ENCODE measurements around the gene COL9A3.

Gene COL9A3

DNA sequence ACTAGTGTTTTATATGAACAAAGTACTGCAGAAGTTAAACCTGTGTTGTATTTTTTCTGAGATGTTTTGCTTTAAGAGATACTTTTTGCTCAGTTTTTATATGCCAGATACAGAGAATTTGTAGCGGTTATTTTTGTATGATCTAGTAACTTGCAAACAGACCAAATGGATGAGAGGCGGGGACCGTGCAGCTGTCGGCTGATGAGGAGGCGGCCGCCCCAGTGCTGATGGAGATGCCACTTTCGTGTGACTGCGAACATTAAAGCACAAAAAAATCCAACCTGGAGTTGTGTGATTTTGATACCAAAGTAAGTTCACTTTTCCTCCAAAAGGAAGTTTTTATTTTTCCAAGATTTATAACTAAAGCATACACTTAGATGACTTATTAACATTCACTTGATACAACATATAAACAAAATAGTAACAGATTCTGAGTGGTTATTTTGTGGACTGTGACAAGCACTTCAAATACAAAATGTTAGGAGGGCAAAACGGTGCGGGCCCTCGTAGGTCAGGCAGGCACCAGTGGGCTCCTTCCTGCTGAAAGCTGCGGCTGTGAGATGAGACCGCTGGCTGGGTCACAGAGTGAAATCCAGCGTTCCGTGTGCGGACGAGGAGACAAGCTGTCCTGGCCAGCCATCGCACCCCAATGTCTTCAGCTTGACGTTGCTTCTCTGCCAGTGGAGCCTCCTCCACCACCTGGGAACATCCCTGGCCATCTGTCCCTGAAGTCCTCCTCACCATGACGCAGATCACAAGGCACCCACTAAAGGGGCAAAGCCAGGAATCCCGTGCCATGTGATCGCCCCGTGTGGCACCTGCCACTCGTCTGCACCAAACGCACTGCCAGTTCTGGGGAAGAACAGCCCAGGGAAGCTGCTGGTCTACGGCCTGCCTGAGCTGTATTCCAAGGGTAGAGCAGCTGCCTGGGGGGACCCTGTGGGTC, 16.3 kb upstream of the COL9A3 start:
- Histone ChIP-seq H3K27ac (replicated peaks) (no peak overlapping the region), H3K4me3 (replicated peaks; ENCODE audit: insufficient read depth, low read length) (no peak overlapping the region), H3K27me3 (ENCODE audit: insufficient read depth, poor library complexity, severe bottlenecking) (no peaks in the 10 kb centered on the region)
- TF ChIP-seq POLR2AphosphoS5 (IDR thresholded peaks at IDR 0.05; ENCODE audit: low read depth) (no peak; the same call in 1 of the 2 replicates), GABPA (IDR thresholded peaks at IDR 0.05; ENCODE audit: low read depth) (no peak)
- TF ChIP-seq, protein P1, sequence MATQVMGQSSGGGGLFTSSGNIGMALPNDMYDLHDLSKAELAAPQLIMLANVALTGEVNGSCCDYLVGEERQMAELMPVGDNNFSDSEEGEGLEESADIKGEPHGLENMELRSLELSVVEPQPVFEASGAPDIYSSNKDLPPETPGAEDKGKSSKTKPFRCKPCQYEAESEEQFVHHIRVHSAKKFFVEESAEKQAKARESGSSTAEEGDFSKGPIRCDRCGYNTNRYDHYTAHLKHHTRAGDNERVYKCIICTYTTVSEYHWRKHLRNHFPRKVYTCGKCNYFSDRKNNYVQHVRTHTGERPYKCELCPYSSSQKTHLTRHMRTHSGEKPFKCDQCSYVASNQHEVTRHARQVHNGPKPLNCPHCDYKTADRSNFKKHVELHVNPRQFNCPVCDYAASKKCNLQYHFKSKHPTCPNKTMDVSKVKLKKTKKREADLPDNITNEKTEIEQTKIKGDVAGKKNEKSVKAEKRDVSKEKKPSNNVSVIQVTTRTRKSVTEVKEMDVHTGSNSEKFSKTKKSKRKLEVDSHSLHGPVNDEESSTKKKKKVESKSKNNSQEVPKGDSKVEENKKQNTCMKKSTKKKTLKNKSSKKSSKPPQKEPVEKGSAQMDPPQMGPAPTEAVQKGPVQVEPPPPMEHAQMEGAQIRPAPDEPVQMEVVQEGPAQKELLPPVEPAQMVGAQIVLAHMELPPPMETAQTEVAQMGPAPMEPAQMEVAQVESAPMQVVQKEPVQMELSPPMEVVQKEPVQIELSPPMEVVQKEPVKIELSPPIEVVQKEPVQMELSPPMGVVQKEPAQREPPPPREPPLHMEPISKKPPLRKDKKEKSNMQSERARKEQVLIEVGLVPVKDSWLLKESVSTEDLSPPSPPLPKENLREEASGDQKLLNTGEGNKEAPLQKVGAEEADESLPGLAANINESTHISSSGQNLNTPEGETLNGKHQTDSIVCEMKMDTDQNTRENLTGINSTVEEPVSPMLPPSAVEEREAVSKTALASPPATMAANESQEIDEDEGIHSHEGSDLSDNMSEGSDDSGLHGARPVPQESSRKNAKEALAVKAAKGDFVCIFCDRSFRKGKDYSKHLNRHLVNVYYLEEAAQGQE (IDR thresholded peaks at IDR 0.05; ENCODE audit: insufficient replicate concordance, low read depth) = no peak
- DNase-seq (ENCODE audit: low read depth in 1 of 2, low spot score in 1 of 2) = no peak

DNA sequence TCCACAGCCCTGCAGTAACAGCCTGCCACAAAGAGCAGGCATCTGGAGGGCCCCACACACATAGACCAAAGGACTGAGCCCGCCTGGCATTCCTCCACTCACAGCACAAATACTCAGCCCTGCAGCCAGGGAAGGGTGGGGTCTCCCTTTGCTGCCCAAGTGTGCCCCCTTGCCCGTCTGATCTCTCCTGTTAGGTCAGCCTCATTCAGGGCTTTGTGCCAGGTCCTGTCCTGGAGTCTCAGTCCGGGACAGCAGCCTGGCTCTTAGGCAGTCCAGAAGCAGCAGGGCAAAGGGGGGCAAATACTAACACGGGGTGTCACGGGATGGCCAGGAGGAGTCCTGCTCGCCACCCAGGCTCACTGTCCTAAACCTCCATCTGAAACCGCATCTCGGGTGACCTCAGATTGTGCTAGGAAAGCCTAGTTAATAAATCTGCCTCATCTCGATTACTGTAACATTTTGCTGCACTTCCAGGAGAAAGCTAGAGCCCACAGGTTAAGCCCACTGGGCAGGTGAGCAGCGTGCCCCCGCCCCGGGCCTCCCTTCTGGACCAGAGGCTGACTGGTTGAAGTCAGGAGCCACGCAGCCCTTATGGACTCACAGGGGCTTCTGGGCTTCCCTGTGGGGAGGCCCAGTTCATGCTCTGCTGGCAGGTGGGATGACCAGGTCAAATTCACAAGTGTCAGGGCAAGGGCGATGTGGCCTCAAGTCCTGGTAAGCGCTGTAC, 15.4 kb upstream of the COL9A3 start:
- TF ChIP-seq GABPA (IDR thresholded peaks at IDR 0.05; ENCODE audit: low read depth) (no peak), SPI1 (IDR thresholded peaks at IDR 0.05; ENCODE audit: borderline replicate concordance, low read depth) (no peak), POLR2AphosphoS5 (IDR thresholded peaks at IDR 0.05; ENCODE audit: low read depth) (no peak)
- TF ChIP-seq, protein P2, sequence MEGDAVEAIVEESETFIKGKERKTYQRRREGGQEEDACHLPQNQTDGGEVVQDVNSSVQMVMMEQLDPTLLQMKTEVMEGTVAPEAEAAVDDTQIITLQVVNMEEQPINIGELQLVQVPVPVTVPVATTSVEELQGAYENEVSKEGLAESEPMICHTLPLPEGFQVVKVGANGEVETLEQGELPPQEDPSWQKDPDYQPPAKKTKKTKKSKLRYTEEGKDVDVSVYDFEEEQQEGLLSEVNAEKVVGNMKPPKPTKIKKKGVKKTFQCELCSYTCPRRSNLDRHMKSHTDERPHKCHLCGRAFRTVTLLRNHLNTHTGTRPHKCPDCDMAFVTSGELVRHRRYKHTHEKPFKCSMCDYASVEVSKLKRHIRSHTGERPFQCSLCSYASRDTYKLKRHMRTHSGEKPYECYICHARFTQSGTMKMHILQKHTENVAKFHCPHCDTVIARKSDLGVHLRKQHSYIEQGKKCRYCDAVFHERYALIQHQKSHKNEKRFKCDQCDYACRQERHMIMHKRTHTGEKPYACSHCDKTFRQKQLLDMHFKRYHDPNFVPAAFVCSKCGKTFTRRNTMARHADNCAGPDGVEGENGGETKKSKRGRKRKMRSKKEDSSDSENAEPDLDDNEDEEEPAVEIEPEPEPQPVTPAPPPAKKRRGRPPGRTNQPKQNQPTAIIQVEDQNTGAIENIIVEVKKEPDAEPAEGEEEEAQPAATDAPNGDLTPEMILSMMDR (IDR thresholded peaks at IDR 0.05; ENCODE audit: insufficient read depth, low read length) = no peak
- TF ChIP-seq, protein P1 (IDR thresholded peaks at IDR 0.05; ENCODE audit: insufficient replicate concordance, low read depth) = no peak
- Histone ChIP-seq H3K4me3 (replicated peaks; ENCODE audit: insufficient read depth, low read length) (no peak overlapping the region), H3K27ac (replicated peaks) (no peak overlapping the region), H3K27me3 (ENCODE audit: insufficient read depth, poor library complexity, severe bottlenecking) (no peaks in the 10 kb centered on the region)
- no peak for DNase-seq (ENCODE audit: low read depth in 1 of 2, low spot score in 1 of 2)

DNA sequence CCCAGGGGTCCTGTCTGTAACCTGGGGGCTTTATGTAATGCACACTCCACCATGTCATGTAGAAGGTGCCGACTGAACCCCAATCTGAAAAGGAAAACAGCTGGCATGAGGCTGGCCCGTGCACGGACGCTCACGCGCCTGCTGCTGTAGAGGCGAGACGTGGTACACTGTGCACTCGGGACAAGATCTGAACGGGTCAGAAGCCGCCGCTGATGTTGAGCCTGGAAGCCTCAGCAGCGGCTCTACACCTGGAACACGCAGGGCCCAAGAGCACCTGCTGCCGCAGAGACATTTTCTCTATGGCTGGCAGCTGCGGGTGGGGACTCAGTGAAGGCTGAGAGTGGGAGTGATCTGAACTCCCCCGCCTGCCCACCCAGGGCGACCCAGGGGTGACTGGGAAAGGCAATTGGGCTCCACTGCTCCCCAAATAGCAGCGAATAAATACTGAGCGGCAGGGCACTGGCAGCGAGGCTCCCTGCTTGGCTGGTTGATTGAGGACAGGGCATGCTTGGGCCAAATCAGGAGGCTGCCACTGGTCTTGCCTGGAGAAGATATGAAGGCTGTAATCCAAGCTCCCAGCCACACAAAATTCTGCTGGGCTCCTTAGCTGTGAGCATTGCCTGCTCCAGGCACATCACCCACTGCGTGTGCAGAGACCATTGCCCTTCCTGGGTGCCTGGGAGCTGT, 14.7 kb upstream of the COL9A3 start:
- DNase-seq (ENCODE audit: low read depth in 1 of 2, low spot score in 1 of 2) = no peak
- no peak overlapping the region for H3K27ac ChIP-seq (replicated peaks)
- no peak overlapping the region for H3K4me3 ChIP-seq (replicated peaks; ENCODE audit: insufficient read depth, low read length)
- TF ChIP-seq, protein P2 (IDR thresholded peaks at IDR 0.05; ENCODE audit: insufficient read depth, low read length) = no peak
- no peak for TF ChIP-seq POLR2AphosphoS5 (IDR thresholded peaks at IDR 0.05; ENCODE audit: low read depth)
- TF ChIP-seq, protein P1 (IDR thresholded peaks at IDR 0.05; ENCODE audit: insufficient replicate concordance, low read depth) = no peak
- TF ChIP-seq SPI1 (IDR thresholded peaks at IDR 0.05; ENCODE audit: borderline replicate concordance, low read depth) = no peak
- TF ChIP-seq GABPA (IDR thresholded peaks at IDR 0.05; ENCODE audit: low read depth) = no peak
- H3K27me3 ChIP-seq (ENCODE audit: insufficient read depth, poor library complexity, severe bottlenecking) = no peaks in the 10 kb centered on the region

Measured in HL-60 (cell line).